Activated CD4-positive, alpha-beta T cell treated with anti-CD3 and anti-CD28 coated beads for 1 hour (primary cell): ENCODE data around the gene HDAC4.

ENCODE experiments used
- DNase-seq: peaks from one replicate; pipeline ENCODE4 v3.0.0-alpha.2; 2020

Gene HDAC4

DNA sequence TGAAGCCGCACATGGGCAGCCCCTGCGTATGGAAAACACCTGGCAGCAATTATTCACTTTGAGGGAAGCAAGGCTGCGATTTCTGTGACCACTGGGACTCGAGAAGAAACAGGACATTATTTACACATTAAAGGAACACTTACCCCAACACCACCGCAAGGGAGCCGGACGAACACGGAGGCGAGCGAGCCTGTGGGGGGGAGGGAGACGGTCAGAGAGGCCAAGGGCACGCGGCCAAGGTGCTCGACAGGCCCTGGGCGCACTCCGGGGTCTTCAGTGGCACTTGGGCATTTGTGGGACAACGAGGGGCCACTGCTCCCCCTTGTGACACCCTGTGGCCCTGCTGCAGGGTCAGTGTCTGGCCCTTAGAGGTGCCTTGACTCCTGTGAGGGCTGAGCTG, 306.0 kb downstream of the HDAC4 start:
- DNase-seq: no peak

DNA sequence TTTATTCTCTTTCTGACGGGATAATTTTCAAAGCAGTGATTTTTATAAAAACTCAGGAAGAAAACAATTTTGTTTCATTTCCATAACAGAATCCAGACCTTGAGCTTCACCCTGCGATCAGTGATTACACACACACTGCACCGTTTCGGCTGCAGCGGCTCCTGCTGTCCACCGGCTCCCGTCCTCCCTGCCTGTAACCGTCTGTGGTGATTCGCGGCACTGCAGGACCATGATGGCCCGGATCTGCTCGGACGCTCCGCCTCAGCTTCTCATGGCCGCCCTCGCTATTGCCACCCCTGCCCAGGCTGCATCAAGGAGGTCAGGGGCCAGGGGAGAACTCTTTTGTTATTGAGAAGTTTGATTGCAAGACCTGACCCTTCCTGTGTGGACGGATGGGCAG, 306.9 kb downstream of the HDAC4 start:
- no peak for DNase-seq

DNA sequence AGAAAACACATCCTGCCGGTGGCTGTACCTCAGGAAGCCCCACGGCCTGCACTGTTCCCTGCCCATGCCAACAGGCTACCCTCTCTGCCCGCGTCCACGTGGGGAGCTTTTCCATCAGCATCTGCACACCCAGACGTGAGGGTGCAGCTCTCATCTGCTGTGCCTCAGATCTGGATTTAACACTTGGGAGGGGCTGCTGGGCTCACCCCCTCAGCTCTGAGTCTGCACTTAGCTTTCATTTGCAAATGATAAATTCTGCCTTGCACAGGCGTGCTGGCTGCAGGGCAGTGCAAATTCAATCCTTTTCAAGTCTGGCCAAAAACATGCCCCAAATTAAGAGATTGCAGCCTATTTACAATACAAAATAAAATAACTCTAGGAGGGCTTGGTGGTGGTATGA, 307.3 kb downstream of the HDAC4 start:
- DNase-seq: no peak

DNA sequence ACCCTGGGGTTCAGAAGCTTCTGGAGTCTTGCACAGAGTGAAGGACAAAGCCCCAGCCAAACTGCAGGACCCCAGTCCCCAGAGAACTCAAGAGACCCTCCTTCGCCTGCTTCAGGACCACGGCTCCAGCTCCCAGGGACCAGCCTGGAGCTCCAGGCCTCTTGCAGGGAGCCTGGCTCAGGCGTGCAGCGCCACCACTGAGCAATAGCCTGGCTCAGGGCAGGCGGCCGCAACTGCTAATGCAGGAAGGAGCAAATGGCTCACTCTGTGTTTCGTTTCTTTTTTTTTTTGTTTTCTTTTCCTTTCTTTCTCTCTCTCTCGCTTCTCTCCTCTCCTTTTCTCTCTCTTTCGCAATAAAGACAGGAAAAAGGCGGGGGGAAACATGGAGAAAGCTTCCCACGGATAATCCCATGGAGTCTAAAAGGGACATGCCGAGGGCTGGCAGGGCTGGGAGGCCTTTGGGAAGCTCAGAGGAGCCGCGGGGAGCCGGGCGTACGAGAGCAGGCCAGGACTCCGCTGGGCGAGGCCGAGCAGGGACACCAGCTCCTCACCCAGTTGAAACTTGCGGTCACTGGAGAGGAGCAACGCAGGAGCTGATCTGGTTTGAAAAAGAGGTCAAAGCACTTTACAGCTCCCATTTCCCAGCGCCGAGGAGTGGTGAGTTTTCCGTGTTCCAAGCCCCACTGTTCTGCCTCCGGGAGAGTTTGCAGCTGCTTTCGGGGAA, 308.1 kb downstream of the HDAC4 start:
- no peak for DNase-seq

DNA sequence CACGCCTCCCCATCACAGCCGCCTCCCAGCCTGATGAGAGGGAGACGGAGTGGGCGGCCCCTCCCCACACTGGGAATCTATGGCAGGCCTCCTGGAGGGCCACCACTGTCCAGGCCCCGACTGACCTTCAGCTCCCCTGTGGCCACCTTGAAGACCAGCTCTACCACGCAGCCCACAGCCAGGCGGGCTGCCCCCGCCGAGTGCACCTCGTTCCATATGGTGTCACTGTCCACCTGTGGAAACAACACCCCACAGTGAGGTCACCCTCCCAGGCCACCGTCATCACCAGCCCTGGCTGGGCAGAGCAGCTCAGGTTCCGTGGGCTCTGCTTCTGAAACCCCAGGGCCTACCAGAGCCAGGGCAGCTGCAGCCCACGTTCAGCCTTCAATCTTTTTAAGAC, 310.9 kb downstream of the HDAC4 start:
- no peak for DNase-seq

DNA sequence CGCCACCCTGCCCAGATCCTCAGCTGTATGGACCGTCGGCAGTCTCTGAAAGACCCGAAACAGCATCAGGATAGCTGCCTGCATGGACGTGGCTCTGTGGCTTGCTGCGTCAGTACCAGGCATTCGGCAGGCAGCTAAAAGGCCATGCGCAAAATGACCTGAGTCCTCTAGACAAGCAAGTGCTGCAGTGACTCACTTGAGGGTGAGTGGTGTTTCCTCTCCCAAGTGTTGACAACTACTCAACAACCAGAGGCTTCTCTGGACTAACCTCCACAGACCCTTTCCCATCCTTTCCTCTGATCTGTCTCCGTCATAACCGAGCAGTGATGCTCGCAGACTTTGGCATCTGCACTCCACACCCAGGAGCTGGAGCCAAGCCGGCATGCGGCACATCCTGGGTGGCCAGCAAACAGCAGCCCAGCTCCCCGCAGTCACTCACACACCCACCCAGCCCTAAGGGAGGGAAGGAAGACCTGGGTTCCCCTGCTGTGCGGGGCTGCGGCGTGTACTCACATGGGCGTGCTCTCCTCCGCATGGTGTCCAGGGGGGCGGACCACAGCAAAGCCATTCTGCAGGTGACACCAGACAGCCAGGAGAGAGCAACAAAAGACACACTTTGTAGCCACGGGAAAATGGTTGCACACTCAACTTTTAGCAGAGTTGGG, 313.6 kb downstream of the HDAC4 start:
- no peak for DNase-seq

DNA sequence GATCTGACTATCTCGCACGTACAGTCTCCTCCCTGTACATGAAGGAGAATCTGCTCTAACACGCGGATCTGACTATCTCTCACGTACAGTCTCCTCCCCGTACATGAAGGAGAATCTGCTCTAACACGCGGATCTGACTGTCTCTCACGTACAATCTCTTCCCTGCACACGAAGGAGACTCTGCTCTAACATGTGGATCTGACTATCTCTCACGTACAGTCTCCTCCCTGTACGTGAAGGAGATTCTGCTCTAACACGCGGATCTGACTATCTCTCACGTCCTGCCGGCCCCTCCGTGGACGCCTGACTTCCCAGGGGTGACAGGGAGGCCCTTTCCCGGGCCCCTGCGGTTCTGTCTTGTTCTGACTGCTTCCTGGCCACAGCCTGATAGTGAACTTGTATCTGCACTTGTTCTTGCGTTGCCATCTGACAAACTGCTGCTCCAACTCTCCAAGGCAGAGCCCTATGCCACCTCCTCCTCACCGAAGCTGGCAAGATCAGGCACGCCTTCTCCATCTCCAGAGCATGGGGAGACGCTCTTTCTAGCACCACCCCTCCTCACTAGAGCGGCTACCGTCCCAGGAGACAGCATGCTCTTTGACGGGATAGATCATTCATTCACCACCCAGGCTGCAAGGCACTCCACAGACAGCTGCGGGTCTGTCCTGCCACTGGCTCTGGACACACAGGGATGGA, 314.3 kb downstream of the HDAC4 start:
- DNase-seq: no peak

DNA sequence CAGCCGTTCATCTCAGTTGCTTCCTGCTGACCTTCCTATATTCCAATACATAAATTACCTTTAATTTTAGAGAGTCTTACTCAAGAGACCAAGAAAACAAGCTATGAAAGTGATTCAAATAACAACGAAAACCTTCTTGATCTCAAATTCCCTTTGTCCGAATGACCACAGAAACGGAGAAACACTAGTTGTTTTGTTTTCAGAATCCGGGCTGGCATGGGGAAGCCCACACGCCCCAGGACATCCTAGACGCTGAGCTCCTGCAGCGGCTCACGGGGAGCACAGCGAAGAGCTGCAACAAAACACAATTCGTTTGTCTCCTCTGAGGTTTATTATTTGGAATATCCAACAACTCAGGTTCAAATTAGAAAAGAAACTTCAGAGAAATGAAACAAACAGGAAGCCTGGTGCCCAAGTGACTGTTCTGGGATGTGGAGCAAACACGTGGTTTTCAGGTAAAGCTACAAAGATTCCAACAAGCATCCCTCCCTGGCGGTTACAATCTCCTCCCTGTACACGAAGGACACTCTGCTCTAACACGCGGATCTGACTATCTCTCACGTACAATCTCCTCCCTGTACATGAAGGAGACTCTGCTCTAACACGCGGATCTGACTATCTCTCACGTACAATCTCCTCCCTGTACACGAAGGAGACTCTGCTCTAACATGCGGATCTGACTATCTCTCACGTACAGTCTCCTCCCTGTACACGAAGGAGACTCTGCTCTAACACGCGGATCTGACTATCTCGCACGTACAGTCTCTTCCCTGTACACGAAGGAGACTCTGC, 315.4 kb downstream of the HDAC4 start:
- DNase-seq: no peak

DNA sequence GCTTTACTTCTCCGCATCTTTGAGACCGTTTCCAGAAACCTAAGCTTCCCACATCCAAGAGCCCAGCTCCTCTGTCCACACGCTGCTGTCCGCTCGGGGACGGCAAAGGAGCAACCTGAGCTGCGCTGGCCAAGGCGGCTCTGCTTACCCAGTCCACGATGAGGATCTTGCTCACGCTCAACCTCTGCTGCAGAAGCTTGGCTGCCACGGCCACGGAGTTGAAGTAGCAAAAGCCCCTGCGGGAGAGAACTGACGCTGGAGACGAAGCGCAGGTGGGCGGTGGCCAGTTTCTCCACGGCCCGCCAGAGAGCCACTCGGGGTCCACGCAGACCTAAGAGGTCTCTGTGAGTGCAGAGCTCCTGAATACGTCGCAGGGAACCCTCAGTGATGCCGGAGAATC, 316.8 kb downstream of the HDAC4 start:
- DNase-seq: no peak

DNA sequence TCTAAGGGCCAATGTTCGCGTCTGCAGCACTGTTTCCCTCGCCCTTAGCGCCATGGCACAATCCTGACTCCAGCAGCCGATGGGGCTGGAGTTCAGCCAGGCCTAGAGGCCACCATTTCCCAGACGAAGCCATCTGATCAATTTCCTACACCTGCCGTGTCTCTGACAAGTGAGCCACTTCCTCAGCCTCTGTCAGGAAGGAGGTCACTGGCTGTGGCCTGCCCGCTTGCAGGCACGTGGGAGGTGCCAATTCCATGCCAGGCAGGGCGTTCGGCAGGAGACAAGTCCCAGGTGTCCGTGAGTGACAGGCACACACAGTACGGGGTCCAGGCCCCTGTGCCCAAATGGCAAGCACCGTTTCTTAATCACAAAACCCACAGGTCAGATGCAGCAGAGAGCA, 318.4 kb downstream of the HDAC4 start:
- no peak for DNase-seq

DNA sequence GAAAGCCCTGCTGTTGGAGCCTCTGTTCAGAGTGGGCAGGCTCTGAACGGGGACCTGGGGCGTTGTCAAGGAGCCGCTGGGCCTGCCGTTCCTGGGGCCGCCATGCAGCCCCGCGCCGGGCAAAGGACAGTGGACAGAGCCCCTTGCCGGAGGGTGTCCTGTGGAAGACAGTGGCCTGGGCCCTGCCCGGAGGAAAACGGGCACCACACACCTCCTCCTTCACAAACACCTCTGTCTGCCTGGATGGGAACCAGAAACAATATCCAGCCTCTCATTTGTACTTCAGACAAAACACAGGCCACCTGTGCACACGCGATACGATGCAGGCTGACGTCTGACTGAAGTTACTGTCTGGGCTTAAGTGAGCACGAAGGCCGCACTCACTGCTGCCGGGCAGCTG, 319.2 kb downstream of the HDAC4 start:
- DNase-seq: no peak

DNA sequence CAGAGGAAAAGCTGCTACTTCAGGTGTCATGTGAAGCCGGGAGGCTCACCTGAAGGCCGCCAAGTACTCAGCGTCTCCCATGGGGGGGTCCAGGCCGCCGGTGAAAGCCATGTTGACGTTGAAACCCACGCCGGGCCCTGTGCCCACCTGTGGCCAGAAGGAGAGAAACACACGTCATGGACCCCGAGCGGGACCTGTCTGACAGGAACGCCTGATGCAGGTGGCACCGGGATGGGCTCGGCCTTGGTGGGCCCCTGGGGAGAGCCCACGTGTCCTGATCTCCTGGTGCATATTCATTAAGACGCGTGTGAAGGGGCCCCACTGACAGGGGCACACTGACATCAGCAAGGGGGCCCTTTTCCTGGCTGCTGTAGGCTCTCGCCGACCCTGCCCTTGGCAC, 319.8 kb downstream of the HDAC4 start:
- no peak for DNase-seq

DNA sequence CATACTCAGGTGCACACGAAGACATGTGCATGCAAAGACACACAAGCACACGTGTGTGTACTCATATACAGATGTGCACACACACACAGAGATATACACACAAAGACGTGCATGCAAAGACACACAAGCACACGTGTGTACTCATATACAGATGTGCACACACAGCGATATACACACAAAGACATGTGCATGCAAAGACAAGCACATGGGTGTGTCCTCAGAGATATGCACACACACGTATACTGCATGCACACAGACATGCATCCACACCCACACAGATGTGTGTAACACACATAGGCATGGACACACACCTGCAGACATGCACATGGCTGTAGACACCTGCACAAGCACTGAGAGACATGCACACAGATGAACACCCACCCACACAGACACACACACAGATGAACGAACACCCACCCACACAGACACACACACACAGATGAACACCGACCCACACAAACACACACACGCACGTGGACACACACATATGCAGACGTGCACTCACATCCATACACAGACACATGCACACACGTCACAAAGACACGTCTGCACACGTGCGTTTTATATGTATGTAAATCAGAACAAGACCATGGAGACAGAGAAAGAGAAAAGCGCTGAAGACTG, 321.0 kb downstream of the HDAC4 start:
- DNase-seq: no peak

DNA sequence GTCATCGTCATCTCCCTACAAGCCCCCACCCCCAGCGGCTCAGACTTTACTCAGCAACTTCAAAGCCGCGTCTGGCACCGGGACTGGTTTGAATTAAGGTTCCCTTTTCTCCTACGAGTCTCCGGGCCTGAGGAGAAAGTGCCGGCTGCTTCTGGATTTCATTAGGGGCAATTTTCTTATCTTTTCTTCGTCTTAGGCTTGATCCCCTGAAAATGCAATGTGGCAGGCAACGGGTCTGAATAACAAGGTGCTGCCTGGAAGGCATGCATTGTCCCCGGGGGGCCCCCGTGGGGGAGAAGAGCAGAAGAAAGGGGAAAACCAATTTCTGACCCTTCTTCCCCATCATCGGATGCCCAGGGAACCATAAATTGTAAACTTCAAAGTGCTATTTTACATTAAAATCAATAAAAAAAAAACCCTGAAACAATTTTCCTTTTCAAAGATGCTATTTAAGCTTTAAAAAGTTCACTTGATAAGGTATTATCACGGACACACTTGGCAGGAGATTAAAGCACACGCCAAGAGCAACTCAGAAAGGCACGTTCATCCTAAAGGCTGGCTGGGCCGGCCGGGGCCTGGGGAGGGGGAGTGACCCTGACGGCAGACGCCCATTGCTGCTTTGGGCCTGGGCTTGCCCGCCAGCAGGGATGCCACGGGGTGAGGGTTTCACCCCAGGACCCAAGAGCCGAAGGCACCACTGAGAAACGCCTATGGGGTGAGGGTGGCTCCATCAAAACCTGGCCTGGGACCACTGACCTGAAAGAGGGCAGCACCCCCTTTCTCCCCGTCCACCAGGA, 322.5 kb downstream of the HDAC4 start:
- no peak for DNase-seq

DNA sequence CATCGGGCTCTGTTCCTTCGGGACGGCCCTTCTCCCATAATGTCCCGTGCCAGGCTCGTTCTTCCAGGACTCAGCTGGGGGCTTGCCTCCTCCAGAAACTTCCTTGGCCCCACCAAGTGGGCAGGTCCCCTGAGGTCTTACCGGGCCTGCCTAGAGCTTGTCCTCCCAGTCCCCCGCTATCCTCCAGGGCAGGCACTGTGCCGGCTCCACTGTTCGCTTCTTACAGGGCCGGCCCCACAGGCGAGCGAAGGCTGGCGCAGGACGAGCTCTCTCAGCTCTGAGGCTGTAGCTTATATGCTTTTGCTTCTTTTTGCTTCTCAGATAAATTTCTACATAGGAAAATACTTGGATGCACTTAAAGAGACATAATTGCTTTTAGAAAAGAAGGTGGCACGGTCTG, 323.6 kb downstream of the HDAC4 start:
- DNase-seq: no peak

DNA sequence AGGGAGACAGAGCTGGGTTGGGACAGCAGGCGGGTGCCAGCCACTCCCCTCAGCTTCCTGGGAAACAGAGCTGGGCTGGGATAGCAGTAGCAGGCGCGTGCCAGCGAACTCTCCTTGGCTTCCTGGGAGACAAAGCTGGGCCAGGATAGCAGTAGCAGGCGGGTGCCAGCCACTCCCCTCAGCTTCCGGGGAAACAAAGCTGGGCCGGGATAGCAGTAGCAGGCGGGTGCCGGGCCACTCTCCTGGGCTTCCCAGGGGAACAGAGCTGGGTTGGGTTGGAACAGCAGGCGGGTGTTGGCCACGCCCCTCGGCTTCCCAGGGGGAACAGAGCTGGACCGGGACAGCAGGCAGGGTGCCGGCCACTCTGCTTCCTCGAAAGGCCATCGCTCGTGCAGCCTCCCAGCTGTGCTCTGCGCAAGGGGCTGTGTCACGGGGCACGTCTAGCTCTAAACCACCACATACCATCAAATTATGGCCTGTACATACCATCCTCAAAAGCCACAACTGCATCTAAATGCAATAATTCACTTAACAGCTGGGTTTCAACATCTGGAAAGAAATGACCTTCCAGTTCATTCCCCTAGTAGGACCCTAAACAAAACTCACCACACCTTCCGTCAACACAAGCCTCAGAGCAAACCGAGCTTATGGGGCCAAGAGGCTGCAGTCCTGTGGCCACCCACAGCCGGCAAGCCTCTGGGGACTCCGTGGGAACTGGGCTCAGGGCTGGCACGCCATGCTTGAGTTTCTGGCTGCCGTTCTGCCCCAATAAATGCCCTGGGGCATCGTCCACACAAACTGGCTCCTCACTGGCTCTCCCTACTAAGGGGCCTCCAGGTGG, 324.7 kb downstream of the HDAC4 start:
- DNase-seq: no peak

DNA sequence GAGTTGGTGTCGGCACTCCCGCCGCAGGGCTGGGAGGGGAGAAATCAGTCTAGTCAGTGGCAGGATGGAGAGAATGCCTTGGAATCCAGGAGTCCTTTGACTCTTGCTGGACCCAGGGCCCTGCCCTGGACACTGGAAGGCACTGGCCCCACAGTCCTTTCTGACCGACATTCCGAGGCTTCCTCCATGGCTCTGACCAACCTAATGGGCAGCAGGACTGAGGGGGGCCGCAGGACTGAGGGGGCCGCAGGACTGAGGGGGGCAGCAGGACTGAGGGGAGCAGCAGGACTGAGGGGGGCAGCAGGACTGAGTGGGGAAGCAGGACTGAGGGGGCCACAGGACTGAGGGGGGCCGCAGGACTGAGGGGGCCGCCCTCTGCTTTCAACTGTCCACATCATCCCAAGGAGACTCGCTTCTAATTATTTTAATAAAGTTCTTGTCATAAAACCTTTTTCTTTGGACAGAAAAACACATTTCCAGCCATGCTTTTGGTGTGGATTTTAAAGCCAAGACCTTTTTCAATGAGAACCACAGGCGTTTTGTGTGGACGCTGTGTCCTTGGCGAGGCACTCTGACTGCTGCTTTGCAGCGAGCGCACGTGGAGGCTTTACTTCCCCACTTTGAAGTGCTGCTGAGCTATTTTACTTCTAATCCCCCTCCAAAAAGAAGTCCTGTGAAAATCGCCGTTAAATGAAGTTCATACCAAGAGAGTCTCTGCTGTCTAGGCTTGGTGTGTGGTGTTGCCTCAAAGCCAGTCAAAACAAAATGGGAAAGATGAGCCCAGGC, 326.9 kb downstream of the HDAC4 start:
- DNase-seq: no peak

DNA sequence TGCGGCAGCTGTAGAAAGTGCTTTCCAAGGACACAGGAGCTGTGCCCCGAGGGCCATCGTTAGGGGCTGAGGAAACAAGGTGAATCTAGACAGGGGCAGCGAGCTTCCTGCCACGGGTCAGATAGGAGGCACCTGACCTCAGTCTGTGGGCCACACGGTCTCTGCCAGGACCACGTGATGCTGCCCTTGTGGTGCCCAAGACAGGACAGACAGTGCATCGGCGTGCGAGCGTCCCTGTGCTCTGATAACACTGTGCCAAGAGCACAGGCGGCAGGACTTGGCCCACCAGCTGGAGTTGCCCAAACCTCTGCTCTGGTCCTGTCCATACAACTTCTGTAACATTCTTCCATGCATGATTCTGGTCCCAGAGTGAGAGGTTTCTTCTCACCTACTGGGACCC, 327.6 kb downstream of the HDAC4 start:
- no peak for DNase-seq

DNA sequence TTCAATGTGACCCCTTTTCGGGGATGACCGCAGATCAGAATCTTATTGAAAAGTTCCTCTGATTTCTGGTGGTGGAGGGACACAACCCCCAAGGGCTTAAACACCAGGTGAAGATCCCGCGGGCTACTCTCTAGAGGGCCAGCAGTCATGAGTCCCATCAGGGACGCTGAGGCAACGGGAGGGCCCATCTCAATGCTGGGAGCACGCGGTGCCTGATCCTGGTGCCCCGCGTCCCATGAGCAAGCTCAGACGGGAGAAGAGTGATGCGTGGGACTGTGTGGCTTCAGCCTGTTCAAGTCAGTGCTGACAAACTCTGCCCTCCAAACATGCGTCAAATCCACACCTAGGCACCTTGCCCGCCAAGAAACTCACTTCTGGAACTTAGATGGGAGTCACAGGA, 328.0 kb downstream of the HDAC4 start:
- no peak for DNase-seq

DNA sequence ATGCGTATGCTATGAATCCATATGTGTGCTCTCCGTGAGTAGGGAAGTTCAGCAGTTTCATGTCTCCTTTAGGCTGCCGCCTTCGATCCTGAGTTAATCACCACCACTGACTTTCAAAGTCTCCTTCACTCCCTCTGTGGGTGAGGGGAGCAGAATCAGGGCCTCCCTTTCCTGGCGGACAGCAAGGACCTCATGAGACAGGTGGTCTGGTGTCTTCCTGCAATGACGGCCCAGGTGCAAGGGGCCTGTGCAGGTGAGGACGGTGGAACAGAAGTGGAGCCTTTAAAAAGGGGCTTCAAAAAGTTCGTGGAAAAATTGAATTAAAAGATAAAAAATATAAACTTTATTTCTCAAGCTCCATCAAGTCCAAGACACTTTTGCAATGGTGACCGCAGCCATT, 330.4 kb downstream of the HDAC4 start:
- DNase-seq: no peak
